Fibroblast of villous mesenchyme (primary cell): Measurements from ENCODE around the gene CRELD1. TPM values are rescaled to one million over a fixed set of nuclear protein-coding genes. Genes with fewer than 3 reads are reported as not detected.
A peak's percentile ranks its signal among the peaks of the same experiment; 100 is the strongest.

Source experiments
- DNase-seq: peaks from one replicate; pipeline ENCODE4 v3.0.0-alpha.2; 2010; ENCODE audit warnings: low read depth
- H3K4me3 ChIP-seq: 2 replicates; pipeline ENCODE4 v1.5.1; 2011; ENCODE audit warnings: low read depth, mild to moderate bottlenecking, low read length
- CTCF ChIP-seq: IDR thresholded peaks from 2 replicates; pipeline ENCODE4 v1.5.1; 2012; ENCODE audit warnings: low read depth, mild to moderate bottlenecking, low read length; ENCODE audit not compliant: insufficient read depth
- total RNA-seq: library from RNA; depleted of rRNA; stranded (reverse); fragments of >200 nt; gene quantifications from 2 replicates; pipeline ENCODE4 v1.2.3, GENCODE V29; 2012

Gene CRELD1
- total RNA-seq, 1 donor = 16.0 TPM

GRCh38 chr3:9914559-9915253, 18.9 kb upstream of the CRELD1 start:
- no peak for DNase-seq
- TF ChIP-seq CTCF = no peak
- H3K4me3 ChIP-seq = peak overlapping the region; percentile 27

GRCh38 chr3:9915254-9916141, 18.1 kb upstream of the CRELD1 start:
- peak overlapping the region; percentile 59 for H3K4me3 ChIP-seq
- TF ChIP-seq CTCF = peak; percentile 52
- DNase-seq = peak; percentile 64

- no peak for TF ChIP-seq CTCF
- peak overlapping the region; percentile 73 for H3K4me3 ChIP-seq
- DNase-seq = peak; percentile 25
These were observed 17.3 kb upstream of the CRELD1 start for GRCh38 chr3:9916346-9916733.

- DNase-seq = peak; percentile 89
- H3K4me3 ChIP-seq = peak within 1 kb of the TSS; percentile 73
- TF ChIP-seq CTCF = peak; percentile 3
These were observed 16.6 kb upstream of the CRELD1 start, which contains the start of gene IL17RC for GRCh38 chr3:9916734-9917680. Gene IL17RC (plus strand): TSS chr3:9917098. CDS start chr3:9917316, 218 bp downstream.

- H3K4me3 ChIP-seq = peak overlapping the region; percentile 73
- no peak for DNase-seq
- no peak for TF ChIP-seq CTCF
These were observed 15.8 kb upstream of the CRELD1 start for GRCh38 chr3:9917820-9918219.
